HG03097 (cell line): ENCODE results near the gene LGR5.
A peak's percentile ranks its signal among the peaks of the same experiment; 100 is the strongest.

ENCODE experiments used
- ATAC-seq: cut with Tn5 transposase; IDR thresholded peaks from one replicate; pipeline ENCODE4 v1.9.1; 2021; ENCODE audit not compliant: unreplicated experiment, low FRiP score

Gene LGR5

GRCh38 chr12:71439613-71440344 lies at the start of gene LGR5:
Gene LGR5, plus strand, starts transcription at chr12:71439798. Its CDS starts 283 bp downstream, at chr12:71440081.
- ATAC-seq = no peak

- ATAC-seq = peak; percentile 88
These were observed 47.0 kb upstream of the LGR5 start for GRCh38 chr12:71392521-71393145.

- ATAC-seq = no peak
These were observed 46.0 kb upstream of the LGR5 start for GRCh38 chr12:71393625-71394024.

- ATAC-seq = no peak
These were observed 42.1 kb upstream of the LGR5 start for GRCh38 chr12:71397433-71397954.

- no peak for ATAC-seq
These were observed 40.4 kb upstream of the LGR5 start for GRCh38 chr12:71399197-71399596.

- no peak for ATAC-seq
These were observed 39.1 kb upstream of the LGR5 start for GRCh38 chr12:71400481-71400880.

- no peak for ATAC-seq
These were observed 33.7 kb upstream of the LGR5 start for GRCh38 chr12:71405884-71406283.

GRCh38 chr12:71407732-71408131 lies 31.9 kb upstream of the LGR5 start:
- no peak for ATAC-seq

- no peak for ATAC-seq
These were observed 28.8 kb upstream of the LGR5 start for GRCh38 chr12:71410844-71411243.

- ATAC-seq = no peak
These were observed 28.0 kb upstream of the LGR5 start for GRCh38 chr12:71411635-71412034.

- ATAC-seq = no peak
These were observed 24.0 kb upstream of the LGR5 start for GRCh38 chr12:71415336-71416231.

- ATAC-seq = no peak
These were observed 22.4 kb upstream of the LGR5 start for GRCh38 chr12:71417181-71417580.

- ATAC-seq = no peak
These were observed 18.7 kb upstream of the LGR5 start for GRCh38 chr12:71420775-71421406.

GRCh38 chr12:71425568-71426299 lies 13.9 kb upstream of the LGR5 start:
- ATAC-seq = no peak

- no peak for ATAC-seq
These were observed 13.1 kb upstream of the LGR5 start for GRCh38 chr12:71426300-71427047.

GRCh38 chr12:71430756-71431155 lies 8.8 kb upstream of the LGR5 start:
- ATAC-seq = no peak

GRCh38 chr12:71431991-71432390 lies 7.6 kb upstream of the LGR5 start:
- no peak for ATAC-seq

- no peak for ATAC-seq
These were observed 6.7 kb upstream of the LGR5 start for GRCh38 chr12:71432936-71433335.

- no peak for ATAC-seq
These were observed 2.9 kb upstream of the LGR5 start for GRCh38 chr12:71436696-71437095.
